HepG2 (cell line): ENCODE results near the gene CARD9. TPM values are rescaled to one million over a fixed set of nuclear protein-coding genes. Genes with fewer than 3 reads are reported as not detected.

ENCODE experiments used
- ARNT ChIP-seq: fragments of 450-650 bp; IDR thresholded peaks from 2 replicates; pipeline ENCODE4 v1.6.1; 2017
- GMEB1 ChIP-seq: sonication (generic); formaldehyde crosslinking; IDR thresholded peaks from 2 replicates; pipeline ENCODE4 v1.5.1; 2020; ENCODE audit warnings: missing genetic modification reagents, mild to moderate bottlenecking, borderline replicate concordance
- HOXA5 ChIP-seq: sonication (generic); formaldehyde crosslinking; IDR thresholded peaks from 2 replicates; pipeline ENCODE4 v1.4.0; 2020; ENCODE audit warnings: missing genetic modification reagents
- NFE2L2 ChIP-seq: fragments of 150-350 bp; IDR thresholded peaks from 2 replicates; pipeline ENCODE4 v1.6.1; 2014; ENCODE audit warnings: low read length
- NR2F6 ChIP-seq, 2 experiments: IDR thresholded peaks; 2 replicates each; pipeline ENCODE4 v1.6.1; 2016; ENCODE audit warnings: antibody characterized with exemption in 1 of 2, mild to moderate bottlenecking in 1 of 2
- PAXIP1 ChIP-seq: sonication (generic); formaldehyde crosslinking; conservative IDR thresholded peaks from 2 replicates; pipeline ENCODE4 v1.4.0; 2020; ENCODE audit warnings: mild to moderate bottlenecking, missing genetic modification reagents, moderate library complexity
- SCMH1 ChIP-seq: sonication (generic); formaldehyde crosslinking; IDR thresholded peaks from 2 replicates; pipeline ENCODE4 v1.9.0; 2021; ENCODE audit warnings: missing genetic modification reagents, mild to moderate bottlenecking, borderline replicate concordance
- SYNCRIP ChIP-seq: fragments of 200-400 bp; formaldehyde crosslinking; IDR thresholded peaks from 2 replicates; pipeline ENCODE4 v1.6.1; 2018; ENCODE audit warnings: mild to moderate bottlenecking, low read depth, low read length; ENCODE audit not compliant: insufficient read depth
- TBL1XR1 ChIP-seq: fragments of 150-350 bp; IDR thresholded peaks from 2 replicates; pipeline ENCODE4 v1.6.1; 2014; ENCODE audit warnings: borderline replicate concordance, low read length; ENCODE audit not compliant: partially characterized antibody
- U2AF2 ChIP-seq: fragments of 200-400 bp; formaldehyde crosslinking; IDR thresholded peaks from 2 replicates; pipeline ENCODE4 v1.6.1; 2017; ENCODE audit warnings: low read depth, mild to moderate bottlenecking, low read length
- ZNF790 ChIP-seq: sonication (generic); formaldehyde crosslinking; IDR thresholded peaks from 2 replicates; pipeline ENCODE4 v1.8.0; 2022; ENCODE audit warnings: missing genetic modification reagents, mild to moderate bottlenecking, borderline replicate concordance
- ZNF839 ChIP-seq: sonication (generic); formaldehyde crosslinking; IDR thresholded peaks from 2 replicates; pipeline ENCODE4 v1.4.0; 2020; ENCODE audit warnings: missing genetic modification reagents, mild to moderate bottlenecking, borderline replicate concordance
- polyA plus RNA-seq, 8 experiments: library from polyadenylated mRNA; depleted of rRNA in 3 of 8; stranded (reverse) in 7 of 8; unstranded in 1 of 8; fragments of >200 nt; fragmentation: Illumina TruSeq in 4 of 8; extraction: Trizol in 4 of 8; gene quantifications; 2 replicates each; pipeline versions ENCODE4 v1.2.1 to v1.2.3, GENCODE V29; 2011 to 2016; ENCODE audit warnings: low read depth in 4 of 8, missing spikeins in 1 of 8, mixed read lengths in 1 of 8; ENCODE audit not compliant: insufficient read depth in 1 of 8
- total RNA-seq, 5 experiments: library from RNA; depleted of rRNA; stranded (reverse); fragments of >200 nt; fragmentation: Illumina TruSeq; extraction: Trizol; gene quantifications; 2 replicates each; pipeline ENCODE4 v1.2.3, GENCODE V29; 2016; ENCODE audit warnings: low read depth in 1 of 5
- TF ChIP-seq, protein P1 (sequence below): sonication (generic); formaldehyde crosslinking; IDR thresholded peaks from 2 replicates; pipeline ENCODE4 v1.5.0; 2020; ENCODE audit warnings: missing genetic modification reagents, mild to moderate bottlenecking, borderline replicate concordance
- TF ChIP-seq, protein P2 (sequence below): sonication (generic); formaldehyde crosslinking; IDR thresholded peaks from 2 replicates; pipeline ENCODE4 v1.5.0; 2020; ENCODE audit warnings: missing genetic modification reagents
- TF ChIP-seq, protein P3 (sequence below): sonication (generic); formaldehyde crosslinking; IDR thresholded peaks from 2 replicates; pipeline ENCODE4 v1.4.0; 2020; ENCODE audit warnings: missing genetic modification reagents

The CARD9 gene
- total and polyA plus RNA-seq, 2 of the 13 experiments (the other 11 are each of a cell fraction or from before 2014, with no cell fraction given), result 3.3 to 7.4 TPM

DNA sequence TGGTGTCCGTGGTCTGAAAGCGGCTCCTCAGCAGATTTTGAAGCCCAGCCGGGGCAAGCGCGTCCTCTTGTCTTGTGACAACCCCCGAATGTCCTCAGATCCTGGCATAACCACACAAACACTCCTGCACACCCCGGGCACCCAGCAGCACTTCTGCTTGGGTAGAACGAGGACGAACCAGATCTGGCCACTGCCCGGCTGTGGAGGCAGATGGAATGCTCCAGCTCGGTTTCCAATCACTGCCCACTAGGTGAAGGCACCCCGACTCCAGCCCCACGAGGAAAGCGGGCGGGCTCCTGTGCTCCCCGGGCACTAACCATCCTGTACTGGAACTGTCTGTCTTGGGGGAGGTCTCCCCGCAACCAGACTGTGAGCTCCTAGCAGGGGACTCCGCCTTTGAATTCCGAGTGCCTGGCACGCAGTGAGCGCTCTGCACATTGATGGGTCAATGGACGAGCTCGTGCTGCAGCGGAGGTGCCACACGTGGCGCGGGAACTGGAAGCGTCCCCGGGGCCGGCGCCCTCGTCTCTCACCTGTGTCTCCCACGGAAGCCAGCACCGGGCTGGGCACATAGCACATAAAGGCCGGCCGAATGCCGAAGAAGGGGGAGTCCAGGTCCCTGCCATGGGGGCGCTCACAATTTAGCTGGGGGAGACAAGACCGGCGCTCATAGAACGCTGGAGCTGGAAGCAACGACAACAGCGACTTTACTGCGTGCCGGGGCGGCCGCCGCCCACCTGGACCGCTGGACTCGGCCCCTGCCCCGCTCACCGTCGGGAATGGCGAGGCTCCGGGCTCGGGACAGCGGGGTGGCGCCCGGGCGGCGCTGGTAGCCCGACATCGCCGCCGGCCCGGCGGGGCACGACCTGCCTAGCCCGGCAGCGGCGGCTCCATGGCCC, 36.3 kb upstream of the CARD9 start (continued):
- TF ChIP-seq PAXIP1 (CRISPR knock-in tag) (no peak), TBL1XR1 (no peak), SYNCRIP (no peak), NFE2L2 (no peak), NR2F6 (IDR thresholded peaks at IDR 0.05) (no peak), NR2F6 (CRISPR knock-in tag; IDR thresholded peaks at IDR 0.05) (no peak), ZNF839 (0 out of 2 replicates have a peak, but pooled peaks have one; percentile 61), ZNF790 (peak; percentile 44; the same call in 1 of the 2 replicates), HOXA5 (no peak), U2AF2 (no peak), SCMH1 (CRISPR knock-in tag) (no peak), ARNT (no peak), GMEB1 (CRISPR knock-in tag) (peak; percentile 39; the same call in 1 of the 2 replicates)
- TF ChIP-seq, protein P1, sequence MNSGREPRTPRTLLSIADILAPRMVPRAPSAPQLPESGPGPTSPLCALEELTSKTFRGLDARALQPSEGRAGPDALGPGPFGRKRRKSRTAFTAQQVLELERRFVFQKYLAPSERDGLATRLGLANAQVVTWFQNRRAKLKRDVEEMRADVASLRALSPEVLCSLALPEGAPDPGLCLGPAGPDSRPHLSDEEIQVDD (CRISPR knock-in tag), result no peak; the same call in 1 of the 2 replicates
- TF ChIP-seq, protein P2, sequence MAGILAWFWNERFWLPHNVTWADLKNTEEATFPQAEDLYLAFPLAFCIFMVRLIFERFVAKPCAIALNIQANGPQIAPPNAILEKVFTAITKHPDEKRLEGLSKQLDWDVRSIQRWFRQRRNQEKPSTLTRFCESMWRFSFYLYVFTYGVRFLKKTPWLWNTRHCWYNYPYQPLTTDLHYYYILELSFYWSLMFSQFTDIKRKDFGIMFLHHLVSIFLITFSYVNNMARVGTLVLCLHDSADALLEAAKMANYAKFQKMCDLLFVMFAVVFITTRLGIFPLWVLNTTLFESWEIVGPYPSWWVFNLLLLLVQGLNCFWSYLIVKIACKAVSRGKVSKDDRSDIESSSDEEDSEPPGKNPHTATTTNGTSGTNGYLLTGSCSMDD, result no peak
- TF ChIP-seq, protein P3, sequence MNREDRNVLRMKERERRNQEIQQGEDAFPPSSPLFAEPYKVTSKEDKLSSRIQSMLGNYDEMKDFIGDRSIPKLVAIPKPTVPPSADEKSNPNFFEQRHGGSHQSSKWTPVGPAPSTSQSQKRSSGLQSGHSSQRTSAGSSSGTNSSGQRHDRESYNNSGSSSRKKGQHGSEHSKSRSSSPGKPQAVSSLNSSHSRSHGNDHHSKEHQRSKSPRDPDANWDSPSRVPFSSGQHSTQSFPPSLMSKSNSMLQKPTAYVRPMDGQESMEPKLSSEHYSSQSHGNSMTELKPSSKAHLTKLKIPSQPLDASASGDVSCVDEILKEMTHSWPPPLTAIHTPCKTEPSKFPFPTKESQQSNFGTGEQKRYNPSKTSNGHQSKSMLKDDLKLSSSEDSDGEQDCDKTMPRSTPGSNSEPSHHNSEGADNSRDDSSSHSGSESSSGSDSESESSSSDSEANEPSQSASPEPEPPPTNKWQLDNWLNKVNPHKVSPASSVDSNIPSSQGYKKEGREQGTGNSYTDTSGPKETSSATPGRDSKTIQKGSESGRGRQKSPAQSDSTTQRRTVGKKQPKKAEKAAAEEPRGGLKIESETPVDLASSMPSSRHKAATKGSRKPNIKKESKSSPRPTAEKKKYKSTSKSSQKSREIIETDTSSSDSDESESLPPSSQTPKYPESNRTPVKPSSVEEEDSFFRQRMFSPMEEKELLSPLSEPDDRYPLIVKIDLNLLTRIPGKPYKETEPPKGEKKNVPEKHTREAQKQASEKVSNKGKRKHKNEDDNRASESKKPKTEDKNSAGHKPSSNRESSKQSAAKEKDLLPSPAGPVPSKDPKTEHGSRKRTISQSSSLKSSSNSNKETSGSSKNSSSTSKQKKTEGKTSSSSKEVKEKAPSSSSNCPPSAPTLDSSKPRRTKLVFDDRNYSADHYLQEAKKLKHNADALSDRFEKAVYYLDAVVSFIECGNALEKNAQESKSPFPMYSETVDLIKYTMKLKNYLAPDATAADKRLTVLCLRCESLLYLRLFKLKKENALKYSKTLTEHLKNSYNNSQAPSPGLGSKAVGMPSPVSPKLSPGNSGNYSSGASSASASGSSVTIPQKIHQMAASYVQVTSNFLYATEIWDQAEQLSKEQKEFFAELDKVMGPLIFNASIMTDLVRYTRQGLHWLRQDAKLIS (CRISPR knock-in tag), result no peak
